K562 treated with DMSO at 1 percent for 48 hours (cell line): ENCODE data around the gene PRORP. TPM values are rescaled to one million over a fixed set of nuclear protein-coding genes. Genes with fewer than 3 reads are reported as not detected.

Experiments
- total RNA-seq: library from RNA; unstranded; fragments of 300-600 nt; gene quantifications from 2 replicates; pipeline ENCODE4 v1.2.3, GENCODE V29; 2022; ENCODE audit warnings: low replicate concordance; ENCODE audit errors: extremely low read depth

Gene PRORP
- total RNA-seq, result not detected in 2 replicates

GRCh38 chr14:35121887-35122695 is at the start of gene PRORP, which contains the start of gene PPP2R3C:
PRORP (plus strand) TSS chr14:35122552; CDS start chr14:35123246, 694 bp downstream.
PPP2R3C (minus strand) TSS chr14:35121990; CDS start chr14:35121959, 31 bp downstream.

Other genes with a start within 250 kb of the PRORP start
- gene BAZ1A, start 247.2 kb upstream of the PRORP start, total RNA-seq, result not detected in 2 replicates
- gene SRP54, start 139.6 kb upstream of the PRORP start, total RNA-seq, result not detected in 2 replicates
- gene FAM177A1, start 76.3 kb upstream of the PRORP start, total RNA-seq, result not detected in 2 replicates
- gene PPP2R3C, start 562 bp upstream of the PRORP start, total RNA-seq, result not detected in 2 replicates
- not detected in 2 replicates for gene PSMA6, start 169.8 kb downstream of the PRORP start, total RNA-seq